Stimulated activated CD4-positive, alpha-beta T cell treated with anti-CD3 and anti-CD28 coated beads, Interleukin-1b, Interleukin-23, amount 100 ng/mL, for 24 hours (primary cell): Measurements from ENCODE around the gene PPP1R12C.

Experiments
- DNase-seq, 4 experiments: peaks; one replicate each; pipeline ENCODE4 v3.0.0-alpha.2; 2020; ENCODE audit warnings: low read depth in 4 of 4, low spot score in 1 of 4

The PPP1R12C gene

DNA sequence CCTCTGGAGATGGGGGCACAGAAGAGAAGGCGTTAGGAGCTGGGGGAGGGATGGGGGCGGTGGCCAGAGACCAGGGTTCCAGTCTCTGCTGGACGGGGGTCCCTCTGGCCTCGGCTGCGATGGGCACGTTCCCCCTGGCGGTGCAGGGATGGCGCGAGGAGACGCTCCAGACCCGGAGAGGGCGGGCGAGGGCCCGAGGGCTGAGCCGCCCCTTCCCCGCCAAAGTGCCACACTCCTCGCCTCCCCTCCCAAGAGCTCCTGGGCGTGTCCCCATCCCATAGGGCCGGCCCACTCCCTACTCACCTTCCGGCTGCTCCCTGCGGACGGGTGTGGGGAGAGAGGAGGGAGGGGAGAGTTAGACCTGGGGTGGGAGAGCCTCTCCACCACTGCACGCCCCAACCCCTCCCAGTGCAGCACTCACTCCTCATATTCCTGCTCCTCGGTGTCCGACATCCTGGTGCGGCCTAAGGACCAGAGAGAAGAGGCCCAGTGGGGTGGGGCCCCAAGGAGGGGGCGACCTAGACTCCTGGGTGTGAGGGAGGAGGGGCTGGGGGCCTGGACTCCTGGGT is 29.4 kb upstream of the PPP1R12C start:
- no peak for DNase-seq

DNA sequence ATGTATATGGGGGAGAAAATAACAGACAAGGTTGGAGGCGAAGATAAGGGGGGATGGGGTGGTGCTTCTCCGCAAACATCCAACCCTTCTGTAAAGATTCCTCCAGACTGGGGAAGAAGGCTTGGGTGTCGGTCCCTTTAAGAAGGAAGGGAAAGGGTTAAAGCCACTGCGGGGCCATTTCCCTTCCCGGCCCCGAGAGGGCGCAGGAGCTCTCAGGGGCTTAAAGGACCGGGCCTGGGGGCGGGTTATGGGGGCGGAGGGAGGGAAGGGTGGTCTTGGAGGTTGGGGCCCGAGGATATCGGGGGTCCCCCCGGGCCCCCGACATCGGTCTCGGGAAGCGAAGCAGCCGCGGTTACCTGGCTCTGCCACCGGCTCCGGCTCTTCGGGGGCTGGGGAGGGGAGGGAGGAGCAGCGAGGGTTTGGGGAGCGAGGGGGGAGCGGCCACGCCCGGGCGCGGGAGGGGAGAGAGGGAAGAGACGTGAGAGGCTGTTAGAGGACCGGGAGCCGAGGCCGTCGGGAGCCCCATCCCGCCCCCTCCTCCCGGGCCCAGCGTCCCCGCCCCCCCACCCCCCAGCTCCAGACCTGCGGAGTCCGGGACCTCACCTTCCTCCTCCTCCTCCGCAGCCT is 28.8 kb upstream of the PPP1R12C start:
- no peak for DNase-seq

DNA sequence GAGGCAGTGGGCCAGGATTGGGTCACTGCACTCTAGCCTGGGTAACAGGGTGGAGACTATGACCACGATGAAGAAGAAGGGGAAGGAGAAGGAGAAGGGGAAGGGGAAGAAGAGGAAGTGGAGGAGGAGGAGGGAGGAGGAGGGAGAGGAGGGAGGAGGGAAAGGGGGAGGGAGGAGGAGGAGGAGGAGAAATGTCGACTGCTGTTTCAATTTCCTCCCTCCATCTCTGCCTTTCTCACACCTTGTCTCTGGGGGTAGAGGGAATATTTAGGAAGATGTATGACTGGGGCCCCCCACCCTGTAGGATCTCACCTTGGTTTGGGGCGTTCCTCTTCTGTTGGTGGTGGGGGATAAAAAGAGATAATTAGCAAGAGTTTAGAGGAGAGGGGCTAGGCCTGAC is 27.8 kb upstream of the PPP1R12C start:
- no peak for DNase-seq

DNA sequence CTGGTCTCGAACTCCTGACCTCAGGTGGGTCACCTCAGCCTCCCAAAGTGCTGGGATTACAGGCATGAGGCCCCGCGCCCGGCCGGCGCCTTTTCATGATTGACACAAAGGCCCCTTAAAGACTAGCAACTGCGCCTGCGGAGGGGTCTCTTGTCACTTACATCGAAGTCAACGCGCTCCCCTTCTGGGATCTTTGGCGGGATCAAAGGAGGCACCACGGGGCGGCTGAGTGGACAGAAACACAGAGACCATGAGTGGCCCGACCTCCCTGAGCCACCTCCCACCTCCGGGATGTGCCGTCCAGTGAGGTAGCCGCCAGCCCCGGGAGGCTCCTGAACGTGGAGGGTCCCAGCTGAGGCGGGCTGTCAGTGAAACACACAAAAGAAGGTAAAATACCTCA is 24.3 kb upstream of the PPP1R12C start:
- DNase-seq: no peak

DNA sequence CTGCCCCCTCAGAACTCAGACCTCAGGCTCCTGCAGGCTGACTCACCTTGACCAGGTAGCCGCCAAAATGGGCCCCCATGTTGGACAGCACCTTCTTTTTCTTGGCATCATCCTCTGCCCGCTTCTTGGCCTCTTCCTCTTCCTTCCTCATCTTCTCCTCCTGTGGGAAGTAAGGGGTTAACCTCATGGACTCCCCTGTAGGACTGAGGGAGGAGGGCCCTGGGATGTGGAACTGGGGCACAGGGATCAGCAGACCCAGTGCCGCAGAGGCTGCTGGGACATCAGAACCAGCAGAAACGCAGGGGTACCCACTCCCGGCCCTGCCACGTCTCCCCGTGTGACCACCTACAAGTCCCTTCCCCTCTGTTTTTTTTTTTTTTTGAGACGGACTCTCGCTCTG is 20.5 kb upstream of the PPP1R12C start:
- DNase-seq: no peak

DNA sequence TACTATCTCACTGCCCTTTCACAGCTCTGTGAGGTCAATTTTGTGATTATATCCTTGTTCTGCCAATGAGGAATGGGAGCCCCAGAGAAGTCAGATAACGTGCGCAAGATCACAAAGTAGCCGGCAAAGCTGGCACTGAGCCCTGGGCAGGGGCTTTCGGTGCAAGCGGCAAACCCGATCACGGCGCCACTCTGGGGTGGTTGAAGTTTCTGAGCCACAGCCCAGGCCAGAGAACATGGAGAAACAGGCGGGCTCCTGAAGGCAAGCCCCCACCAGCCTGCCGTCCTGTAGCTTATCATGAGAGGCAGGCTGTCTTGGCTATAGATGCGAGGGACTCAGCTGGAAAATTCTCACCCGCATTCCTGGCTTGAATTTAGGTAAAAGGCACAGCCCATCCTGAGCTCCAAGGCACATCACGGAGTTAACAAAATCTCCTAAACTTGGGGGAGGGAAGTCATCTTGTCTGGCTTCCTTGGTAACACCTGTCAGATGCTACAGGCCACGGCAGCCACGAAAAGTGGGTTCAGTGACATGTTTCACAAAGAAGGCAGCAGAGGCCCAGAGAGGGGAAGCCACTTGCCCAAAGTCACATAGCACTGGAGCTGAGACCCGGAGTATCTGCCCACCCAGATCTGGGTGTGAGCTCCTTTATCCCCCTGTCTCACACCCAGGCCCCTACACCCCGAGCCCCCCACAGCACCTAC is 19.1 kb upstream of the PPP1R12C start:
- no peak for DNase-seq

DNA sequence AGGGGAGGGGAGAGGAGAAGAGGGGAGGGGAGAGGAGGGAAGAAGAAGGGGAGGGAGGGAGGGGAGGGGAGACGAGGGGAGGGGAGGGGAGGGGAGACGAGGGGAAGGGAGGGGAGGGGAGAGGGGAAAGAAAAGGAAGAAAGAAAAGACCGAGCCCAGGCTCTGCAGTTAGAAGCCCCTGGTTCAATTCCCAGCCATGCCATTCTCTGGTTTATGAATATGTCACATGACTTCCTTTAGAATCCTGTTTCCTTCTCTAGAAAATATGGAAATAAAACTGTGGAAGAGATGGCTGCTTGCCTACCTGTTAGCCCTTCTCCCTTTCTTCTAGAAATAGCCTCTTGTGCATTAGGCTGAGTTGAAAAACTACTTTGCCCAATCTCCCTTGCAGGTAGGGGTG is 17.3 kb upstream of the PPP1R12C start:
- no peak for DNase-seq

DNA sequence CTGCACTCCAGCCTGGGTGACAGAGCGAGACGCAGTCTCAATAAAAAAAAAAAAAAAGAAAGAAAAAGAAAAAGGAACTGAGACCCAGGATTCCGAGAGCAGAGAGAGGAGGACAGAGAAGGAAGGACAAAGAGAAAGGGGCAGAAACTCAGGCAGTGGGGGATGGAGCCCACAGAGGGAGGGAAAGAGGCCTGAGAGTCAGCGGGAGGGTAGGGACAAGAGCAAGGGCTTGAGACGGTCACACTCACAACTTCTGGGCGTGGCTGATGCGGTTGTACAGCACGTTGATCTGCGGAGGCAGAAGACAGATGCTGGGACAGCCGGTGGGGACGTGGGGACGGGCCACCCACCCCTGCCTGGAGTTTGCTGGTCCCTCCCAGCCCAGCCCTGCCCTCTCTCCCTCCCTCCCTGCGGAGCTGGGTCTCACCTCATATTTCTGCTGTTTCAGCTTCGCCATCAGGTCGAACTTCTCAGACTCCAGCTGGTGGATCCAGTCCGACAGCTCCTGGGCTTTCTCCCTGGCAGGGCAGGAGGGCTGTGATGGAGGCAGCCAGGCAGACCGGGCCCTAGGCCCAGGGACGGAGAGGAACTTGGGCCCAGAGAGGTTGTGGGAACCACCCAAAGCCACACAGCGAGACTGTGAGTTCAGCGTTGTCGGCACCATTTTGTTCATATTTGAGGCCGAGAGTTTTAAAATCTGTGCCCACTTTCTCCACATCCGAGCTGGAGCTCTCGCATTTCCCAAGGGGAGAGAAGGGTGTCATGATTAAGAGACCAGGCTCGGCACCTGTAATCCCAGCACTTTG is 16.4 kb upstream of the PPP1R12C start:
- no peak for DNase-seq

DNA sequence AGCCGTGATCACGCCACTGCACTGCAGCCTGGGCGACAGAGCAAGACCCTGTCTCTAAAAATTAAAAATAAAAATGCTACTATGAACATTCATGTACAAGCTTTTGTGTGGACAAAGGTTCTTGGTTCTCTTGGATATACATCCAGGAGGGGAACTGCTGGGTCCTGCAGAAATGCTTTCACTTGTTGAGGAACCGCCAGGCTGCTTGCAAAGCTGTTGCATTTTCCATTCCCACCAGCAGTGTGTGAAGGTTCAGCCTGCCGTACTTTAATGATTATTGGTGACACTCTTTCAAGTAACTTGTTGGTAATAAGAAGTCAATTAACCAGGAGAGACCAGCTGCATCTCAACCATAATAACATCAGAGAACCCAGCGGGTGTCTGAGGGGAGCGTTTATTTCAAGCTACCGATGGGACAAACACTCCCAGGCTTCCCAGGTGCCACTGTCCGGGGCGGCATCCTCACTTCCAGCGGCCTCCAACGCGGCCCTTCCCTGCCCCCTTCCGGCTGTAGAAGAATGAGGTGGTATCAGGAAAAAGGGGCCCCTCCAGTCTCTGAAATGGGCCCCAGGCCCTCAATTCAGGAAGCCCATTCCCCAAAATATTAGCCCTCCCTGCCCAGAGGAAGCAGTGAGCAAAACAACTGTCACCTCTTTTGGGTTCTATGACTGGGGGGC is 15.2 kb upstream of the PPP1R12C start:
- no peak for DNase-seq

DNA sequence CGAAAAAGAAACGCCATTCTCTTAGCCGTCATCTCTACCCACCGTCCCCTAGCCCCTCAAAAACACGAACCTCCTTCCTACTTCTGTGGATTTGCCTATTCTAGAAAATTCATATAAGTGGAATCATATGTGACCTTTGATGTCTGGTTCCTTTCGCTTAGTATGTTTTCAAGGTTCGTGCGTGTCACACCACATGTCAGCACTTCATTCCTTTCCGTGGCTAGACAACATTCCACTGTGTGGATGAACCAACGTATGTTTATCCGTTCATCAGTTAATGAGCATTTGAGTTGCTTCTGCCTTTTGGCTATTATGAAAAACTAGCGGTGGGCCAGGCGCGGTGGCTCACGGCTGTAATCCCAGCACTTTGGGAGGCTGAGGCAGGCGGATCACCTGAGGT is 14.0 kb upstream of the PPP1R12C start:
- no peak for DNase-seq

DNA sequence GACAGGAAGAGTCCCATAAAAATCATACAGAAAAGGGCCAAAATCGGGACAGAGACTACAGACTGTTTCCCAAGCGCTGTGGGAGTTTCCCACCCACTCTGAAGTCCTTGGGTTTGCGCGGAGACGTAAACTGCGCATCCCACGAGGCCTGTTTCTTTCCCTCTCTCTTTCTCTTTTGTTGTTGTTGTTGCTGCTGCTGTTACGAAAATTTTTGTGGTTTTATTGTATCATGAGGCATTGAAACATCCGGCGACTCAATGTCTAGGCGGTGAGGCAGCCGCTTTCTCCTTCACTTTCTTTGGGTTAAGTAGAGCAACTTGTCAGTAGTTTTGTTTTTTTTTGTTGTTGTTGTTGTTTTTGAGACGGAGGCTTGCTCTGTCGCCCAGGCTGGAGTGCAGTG is 1.6 kb upstream of the PPP1R12C start:
- no peak for DNase-seq

DNA sequence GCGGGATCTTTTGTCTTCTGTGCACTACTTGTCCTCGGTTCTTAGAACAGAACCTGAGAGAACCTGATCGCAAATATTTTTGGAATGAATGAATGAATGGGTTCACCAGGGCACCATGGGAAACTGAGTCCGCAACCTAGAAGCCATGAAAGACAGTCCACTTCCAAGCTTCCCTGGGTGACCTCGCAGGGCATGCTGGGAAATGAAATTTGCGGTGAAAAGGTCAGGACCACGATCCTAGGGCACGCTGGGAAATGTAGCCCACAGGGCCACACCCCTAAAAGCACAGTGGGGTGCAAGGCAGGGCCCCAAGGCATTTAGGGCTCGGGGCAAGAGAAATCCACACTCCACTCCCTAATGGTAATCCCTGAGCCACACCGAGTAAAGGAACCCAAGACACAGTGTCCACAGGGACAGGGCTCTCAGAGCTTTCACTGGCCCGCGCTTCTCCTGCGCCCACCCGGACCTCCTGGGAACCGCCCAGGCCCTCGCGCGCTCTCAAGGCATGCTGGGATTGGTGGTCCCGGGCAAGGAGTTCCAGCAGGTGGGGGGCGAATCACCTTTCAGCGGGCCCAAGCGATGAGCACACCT is 1.1 kb upstream of the PPP1R12C start:
- DNase-seq: no peak

DNA sequence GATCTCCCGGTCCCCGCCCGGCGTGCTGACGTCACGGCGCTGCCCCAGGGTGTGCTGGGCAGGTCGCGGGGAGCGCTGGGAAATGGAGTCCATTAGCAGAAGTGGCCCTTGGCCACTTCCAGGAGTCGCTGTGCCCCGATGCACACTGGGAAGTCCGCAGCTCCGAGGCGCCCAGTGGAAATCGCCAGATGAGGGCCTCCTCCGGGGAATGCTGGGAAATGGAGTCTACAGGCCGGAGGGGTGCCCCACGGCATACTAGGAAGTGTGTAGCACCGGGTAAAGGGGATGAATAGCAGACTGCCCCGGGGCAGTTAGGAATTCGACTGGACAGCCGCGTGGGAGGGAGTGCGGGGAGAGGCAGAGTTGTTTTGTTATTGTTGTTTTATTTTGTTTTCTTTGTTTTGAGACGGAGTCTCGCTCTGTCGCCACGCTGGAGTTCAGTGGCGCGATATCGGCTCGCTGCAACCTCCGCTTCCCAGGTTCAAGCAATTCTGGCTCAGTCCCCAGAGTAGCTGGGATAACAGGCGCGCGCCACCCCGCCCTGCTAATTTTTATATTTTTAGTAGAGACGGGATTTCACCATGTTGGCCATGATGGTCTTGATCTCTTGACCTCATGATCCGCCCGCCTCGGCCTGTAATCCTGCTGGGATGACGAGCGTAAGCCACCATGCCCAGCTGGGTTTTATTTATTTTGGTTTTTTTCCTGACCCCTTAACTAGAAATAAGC is 390 bp upstream of the PPP1R12C start:
- peak; percentile 92 to 98 (median 95) for DNase-seq

DNA sequence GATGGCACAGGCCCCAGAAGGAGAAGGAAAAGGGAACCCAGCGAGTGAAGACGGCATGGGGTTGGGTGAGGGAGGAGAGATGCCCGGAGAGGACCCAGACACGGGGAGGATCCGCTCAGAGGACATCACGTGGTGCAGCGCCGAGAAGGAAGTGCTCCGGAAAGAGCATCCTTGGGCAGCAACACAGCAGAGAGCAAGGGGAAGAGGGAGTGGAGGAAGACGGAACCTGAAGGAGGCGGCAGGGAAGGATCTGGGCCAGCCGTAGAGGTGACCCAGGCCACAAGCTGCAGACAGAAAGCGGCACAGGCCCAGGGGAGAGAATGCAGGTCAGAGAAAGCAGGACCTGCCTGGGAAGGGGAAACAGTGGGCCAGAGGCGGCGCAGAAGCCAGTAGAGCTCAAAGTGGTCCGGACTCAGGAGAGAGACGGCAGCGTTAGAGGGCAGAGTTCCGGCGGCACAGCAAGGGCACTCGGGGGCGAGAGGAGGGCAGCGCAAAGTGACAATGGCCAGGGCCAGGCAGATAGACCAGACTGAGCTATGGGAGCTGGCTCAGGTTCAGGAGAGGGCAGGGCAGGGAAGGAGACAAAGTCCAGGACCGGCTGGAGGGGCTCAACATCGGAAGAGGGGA is 1.1 kb downstream of the PPP1R12C start:
- peak in 2 of 4 experiments; percentile 32 to 51 for DNase-seq

DNA sequence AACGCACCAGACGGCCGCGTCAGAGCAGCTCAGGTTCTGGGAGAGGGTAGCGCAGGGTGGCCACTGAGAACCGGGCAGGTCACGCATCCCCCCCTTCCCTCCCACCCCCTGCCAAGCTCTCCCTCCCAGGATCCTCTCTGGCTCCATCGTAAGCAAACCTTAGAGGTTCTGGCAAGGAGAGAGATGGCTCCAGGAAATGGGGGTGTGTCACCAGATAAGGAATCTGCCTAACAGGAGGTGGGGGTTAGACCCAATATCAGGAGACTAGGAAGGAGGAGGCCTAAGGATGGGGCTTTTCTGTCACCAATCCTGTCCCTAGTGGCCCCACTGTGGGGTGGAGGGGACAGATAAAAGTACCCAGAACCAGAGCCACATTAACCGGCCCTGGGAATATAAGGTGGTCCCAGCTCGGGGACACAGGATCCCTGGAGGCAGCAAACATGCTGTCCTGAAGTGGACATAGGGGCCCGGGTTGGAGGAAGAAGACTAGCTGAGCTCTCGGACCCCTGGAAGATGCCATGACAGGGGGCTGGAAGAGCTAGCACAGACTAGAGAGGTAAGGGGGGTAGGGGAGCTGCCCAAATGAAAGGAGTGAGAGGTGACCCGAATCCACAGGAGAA is 1.9 kb downstream of the PPP1R12C start:
- no peak for DNase-seq

DNA sequence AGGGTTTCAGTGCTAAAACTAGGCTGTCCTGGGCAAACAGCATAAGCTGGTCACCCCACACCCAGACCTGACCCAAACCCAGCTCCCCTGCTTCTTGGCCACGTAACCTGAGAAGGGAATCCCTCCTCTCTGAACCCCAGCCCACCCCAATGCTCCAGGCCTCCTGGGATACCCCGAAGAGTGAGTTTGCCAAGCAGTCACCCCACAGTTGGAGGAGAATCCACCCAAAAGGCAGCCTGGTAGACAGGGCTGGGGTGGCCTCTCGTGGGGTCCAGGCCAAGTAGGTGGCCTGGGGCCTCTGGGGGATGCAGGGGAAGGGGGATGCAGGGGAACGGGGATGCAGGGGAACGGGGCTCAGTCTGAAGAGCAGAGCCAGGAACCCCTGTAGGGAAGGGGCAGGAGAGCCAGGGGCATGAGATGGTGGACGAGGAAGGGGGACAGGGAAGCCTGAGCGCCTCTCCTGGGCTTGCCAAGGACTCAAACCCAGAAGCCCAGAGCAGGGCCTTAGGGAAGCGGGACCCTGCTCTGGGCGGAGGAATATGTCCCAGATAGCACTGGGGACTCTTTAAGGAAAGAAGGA is 2.8 kb downstream of the PPP1R12C start:
- DNase-seq: no peak

DNA sequence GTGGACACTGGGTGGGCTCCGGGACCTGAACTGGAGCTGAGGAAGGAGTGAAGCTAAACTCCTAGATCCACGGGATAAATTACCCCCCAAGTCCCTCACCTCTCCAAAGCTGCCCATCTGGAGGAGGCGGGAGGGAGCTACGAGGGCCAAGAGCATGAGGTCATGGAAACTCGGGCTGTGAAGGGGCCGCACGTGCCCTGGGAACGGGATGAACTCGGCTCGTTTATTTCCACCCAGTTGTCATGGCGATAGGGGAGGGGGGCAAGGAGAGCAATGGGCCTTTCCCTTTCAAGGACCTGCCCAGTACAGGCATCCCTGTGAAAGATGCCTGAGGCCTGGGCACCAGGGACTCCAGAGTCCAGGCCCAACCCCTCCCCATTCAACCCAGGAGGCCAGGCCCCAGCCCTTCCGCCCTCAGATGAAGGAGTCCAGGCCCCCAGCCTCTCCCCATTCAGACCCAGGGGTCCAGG is 3.8 kb downstream of the PPP1R12C start:
- no peak for DNase-seq

DNA sequence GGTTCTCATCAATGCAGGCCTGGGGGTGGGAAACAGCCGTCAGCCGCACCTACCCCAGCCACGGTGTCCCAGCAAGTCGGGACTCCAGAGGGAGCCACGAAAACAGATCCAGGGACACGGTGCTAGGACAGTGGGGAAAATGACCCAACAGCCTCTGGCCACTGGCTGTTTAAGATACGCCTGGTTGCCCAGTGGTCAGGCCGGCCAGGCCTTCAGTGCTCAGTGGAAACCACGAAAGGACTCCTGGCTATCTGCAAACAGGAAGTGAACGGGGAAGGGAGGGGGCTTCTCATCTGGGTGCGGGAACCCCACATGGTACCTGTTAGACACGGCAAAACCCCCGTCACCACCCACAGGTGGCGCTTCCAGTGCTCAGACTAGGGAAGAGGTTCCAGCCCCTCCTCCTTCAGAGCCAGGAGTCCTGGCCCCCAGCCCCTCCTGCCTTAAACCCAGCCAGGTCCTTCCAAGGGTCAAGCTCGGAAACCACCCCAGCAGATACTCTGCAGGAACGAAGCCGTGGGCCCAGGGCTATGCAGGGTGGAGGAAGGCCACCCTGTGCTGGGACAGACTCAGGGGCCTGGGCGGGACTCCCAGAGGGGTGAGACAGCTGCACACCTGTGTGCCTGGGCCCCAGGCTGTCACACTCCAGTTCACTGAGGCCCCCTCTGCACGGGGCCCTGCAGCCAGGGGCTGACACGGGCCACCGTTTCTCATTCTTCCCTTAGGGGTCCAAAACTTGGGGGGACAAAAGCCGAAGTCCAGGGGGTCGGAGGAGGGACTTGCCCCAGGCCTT is 4.5 kb downstream of the PPP1R12C start:
- no peak for DNase-seq
